Liver (tissue), 9 donors: Measurements from ENCODE around the gene ADPGK. TPM values are rescaled to one million over a fixed set of nuclear protein-coding genes. Genes with fewer than 3 reads are reported as not detected.

Experiments
- DNase-seq: peaks from one replicate; pipeline ENCODE4 v3.0.0-alpha.2; 2017; ENCODE audit warnings: low spot score
- H3K27ac ChIP-seq, 2 donors: one replicate each; pipeline ENCODE4 v1.7.0; 2013; ENCODE audit warnings: inconsistent platforms in 2 of 2, low read length in 2 of 2, control low read depth in 1 of 2, low read depth in 1 of 2, mild to moderate bottlenecking in 1 of 2
- H3K27me3 ChIP-seq, 4 donors: one replicate each; pipeline versions ENCODE4 v1.6.1 to v1.7.0; 2013; ENCODE audit warnings: low read length in 3 of 4, inconsistent platforms in 1 of 4, mild to moderate bottlenecking in 1 of 4, moderate library complexity in 1 of 4; ENCODE audit not compliant: control insufficient read depth in 4 of 4, insufficient read depth in 4 of 4
- H3K36me3 ChIP-seq, 4 donors: one replicate each; pipeline versions ENCODE4 v1.6.1 to v1.7.0; 2013; ENCODE audit warnings: low read length in 3 of 4, mild to moderate bottlenecking in 3 of 4, low read depth in 1 of 4, moderate library complexity in 1 of 4; ENCODE audit not compliant: control insufficient read depth in 4 of 4, insufficient read depth in 3 of 4
- H3K4me1 ChIP-seq, 4 donors: one replicate each; pipeline versions ENCODE4 v1.6.1 to v1.7.0; 2013; ENCODE audit warnings: low read length in 3 of 4, mild to moderate bottlenecking in 3 of 4, moderate library complexity in 1 of 4; ENCODE audit not compliant: control insufficient read depth in 4 of 4, insufficient read depth in 4 of 4
- H3K4me3 ChIP-seq, 3 donors: one replicate each; pipeline versions ENCODE4 v1.6.1 to v1.7.0; 2013; ENCODE audit warnings: low read length in 3 of 3, control low read depth in 1 of 3, low read depth in 1 of 3, mild to moderate bottlenecking in 1 of 3
- H3K9ac ChIP-seq, 2 donors: one replicate each; pipeline ENCODE4 v1.7.0; 2013; ENCODE audit warnings: low read length in 2 of 2, mild to moderate bottlenecking in 2 of 2, moderate library complexity in 2 of 2, control low read depth in 1 of 2, low read depth in 1 of 2
- H3K9me3 ChIP-seq, 4 donors: one replicate each; pipeline versions ENCODE4 v1.6.1 to v1.7.0; 2013; ENCODE audit warnings: low read length in 3 of 4; ENCODE audit not compliant: control insufficient read depth in 4 of 4
- ATF3 ChIP-seq: IDR thresholded peaks from 2 replicates; pipeline ENCODE4 v1.6.1; 2016; ENCODE audit warnings: antibody characterized with exemption
- CTCF ChIP-seq: fragments of 150-350 bp; IDR thresholded peaks from 2 replicates; pipeline ENCODE4 v1.5.1; 2017; ENCODE audit warnings: improper control_type of control experiment, low read depth, low read length; ENCODE audit not compliant: missing input control
- EGR1 ChIP-seq, 2 donors: IDR thresholded peaks; 2 replicates each; pipeline ENCODE4 v1.6.1; 2016 to 2018; ENCODE audit warnings: antibody characterized with exemption in 2 of 2, low read depth in 2 of 2
- FOXA1 ChIP-seq: IDR thresholded peaks from 2 replicates; pipeline ENCODE4 v1.6.1; 2016; ENCODE audit warnings: antibody characterized with exemption
- FOXA2 ChIP-seq: IDR thresholded peaks from 2 replicates; pipeline ENCODE4 v1.6.1; 2016; ENCODE audit warnings: antibody characterized with exemption
- GABPA ChIP-seq, 2 donors: IDR thresholded peaks in 1 of 2; conservative IDR thresholded peaks in 1 of 2; 2 replicates each; pipeline ENCODE4 v1.6.1; 2016; ENCODE audit warnings: antibody characterized with exemption in 2 of 2, mild to moderate bottlenecking in 1 of 2, moderate library complexity in 1 of 2
- HNF4A ChIP-seq, 2 donors: conservative IDR thresholded peaks; 2 replicates each; pipeline ENCODE4 v1.6.1; 2016; ENCODE audit warnings: antibody characterized with exemption in 2 of 2, mild to moderate bottlenecking in 2 of 2
- HNF4G ChIP-seq: IDR thresholded peaks from 2 replicates; pipeline ENCODE4 v1.6.1; 2016; ENCODE audit warnings: antibody characterized with exemption
- JUND ChIP-seq, 2 donors: IDR thresholded peaks; 2 replicates each; pipeline ENCODE4 v1.6.1; 2016; ENCODE audit warnings: antibody characterized with exemption in 2 of 2
- MAX ChIP-seq: IDR thresholded peaks from 2 replicates; pipeline ENCODE4 v1.6.1; 2016; ENCODE audit warnings: antibody characterized with exemption
- NR2F2 ChIP-seq: IDR thresholded peaks from 2 replicates; pipeline ENCODE4 v1.6.1; 2016; ENCODE audit warnings: antibody characterized with exemption
- RAD21 ChIP-seq, 2 donors: IDR thresholded peaks; 2 replicates each; pipeline ENCODE4 v1.6.1; 2016; ENCODE audit warnings: antibody characterized with exemption in 2 of 2, mild to moderate bottlenecking in 2 of 2
- REST ChIP-seq: IDR thresholded peaks from 2 replicates; pipeline ENCODE4 v1.6.1; 2016; ENCODE audit warnings: antibody characterized with exemption, mild to moderate bottlenecking
- RXRA ChIP-seq, 2 donors: IDR thresholded peaks; 2 replicates each; pipeline ENCODE4 v1.6.1; 2017 to 2018; ENCODE audit warnings: antibody characterized with exemption in 2 of 2, mild to moderate bottlenecking in 1 of 2
- SP1 ChIP-seq: IDR thresholded peaks from 2 replicates; pipeline ENCODE4 v1.6.1; 2018; ENCODE audit warnings: antibody characterized with exemption, mild to moderate bottlenecking
- TAF1 ChIP-seq: conservative IDR thresholded peaks from 2 replicates; pipeline ENCODE4 v1.6.1; 2016; ENCODE audit warnings: antibody characterized with exemption, mild to moderate bottlenecking
- YY1 ChIP-seq: IDR thresholded peaks from 2 replicates; pipeline ENCODE4 v1.6.1; 2016; ENCODE audit warnings: antibody characterized with exemption, mild to moderate bottlenecking
- ZBTB33 ChIP-seq: IDR thresholded peaks from 2 replicates; pipeline ENCODE4 v1.6.1; 2016; ENCODE audit warnings: antibody characterized with exemption
- WGBS: extraction: QIAGEN DNeasy Blood & Tissue Kit; methylation state at CpG from one replicate; pipeline ENCODE4 v1.1.7; 2013; 5-methylcytosine and 5-hydroxymethylcytosine counted together
- polyA plus RNA-seq, 2 donors: library from polyadenylated mRNA; stranded (reverse) in 1 of 2; unstranded in 1 of 2; fragments of 200-250 nt in 1 of 2; fragments of >200 nt in 1 of 2; fragmentation: Nextera tagmentation in 1 of 2; extraction: Ambion mirVana in 1 of 2; gene quantifications; one replicate each; pipeline versions ENCODE4 v1.2.1 to v1.2.3, GENCODE V29; 2013 to 2015
- total RNA-seq, 2 donors: library from RNA; depleted of rRNA; stranded (reverse); fragments of >200 nt; gene quantifications; one replicate each; pipeline ENCODE4 v1.2.3, GENCODE V29; 2014
- donor health status: healthy.
- donor health status: healthy.
- donor health status: healthy.
- donor health status: healthy.
- donor health status: healthy.

The ADPGK gene
- total and polyA plus RNA-seq, 4 donors, result 12.2 to 35.5 (median 20.0) TPM

GRCh38 chr15:72766780-72767179, 16.8 kb downstream of the ADPGK start:
- H3K36me3 ChIP-seq, result peaks cover 2 to 47% (median 37%) of the 10 kb centered on the region in 4 donors
- no peak overlapping the region for H3K27ac ChIP-seq
- no peaks in the 10 kb centered on the region for H3K27me3 ChIP-seq
- 98% methylated on average over 2 of the region's 2 CpGs for WGBS
- no peak for DNase-seq
- H3K4me3 ChIP-seq, result no peak overlapping the region
- H3K4me1 ChIP-seq, result no peaks in the 10 kb centered on the region
- H3K9ac ChIP-seq, result no peak overlapping the region
- TF ChIP-seq GABPA (IDR thresholded peaks at IDR 0.05 in 1 of 2, conservative IDR thresholded peaks at IDR 0.05 in 1 of 2), result no peak
- TF ChIP-seq RAD21 (IDR thresholded peaks at IDR 0.05), result no peak
- no peak for TF ChIP-seq FOXA2
- TF ChIP-seq TAF1, result no peak
- TF ChIP-seq RXRA (IDR thresholded peaks at IDR 0.05), result no peak
- no peak for TF ChIP-seq HNF4G
- H3K9me3 ChIP-seq, result peaks cover 0 to 9% (median 1%) of the 10 kb centered on the region in 4 donors

GRCh38 chr15:72766025-72766424, 17.5 kb downstream of the ADPGK start:
- H3K36me3 ChIP-seq, result peaks cover 3 to 42% (median 34%) of the 10 kb centered on the region in 4 donors

More at GRCh38 chr15:72766025-72766424, 17.5 kb downstream of the ADPGK start:
- no peak overlapping the region for H3K4me3 ChIP-seq
- DNase-seq, result no peak
- TF ChIP-seq TAF1 (no peak), FOXA2 (no peak), MAX (no peak), ZBTB33 (no peak), NR2F2 (no peak), HNF4G (no peak), RAD21 (IDR thresholded peaks at IDR 0.05) (no peak), YY1 (no peak), SP1 (no peak), HNF4A (conservative IDR thresholded peaks at IDR 0.05) (no peak), RXRA (IDR thresholded peaks at IDR 0.05) (no peak), GABPA (IDR thresholded peaks at IDR 0.05 in 1 of 2, conservative IDR thresholded peaks at IDR 0.05 in 1 of 2) (no peak), JUND (IDR thresholded peaks at IDR 0.05) (no peak), CTCF (no peak), FOXA1 (no peak), ATF3 (no peak), REST (no peak), EGR1 (IDR thresholded peaks at IDR 0.05; ENCODE audit: low read depth in 2 of 2) (no peak)
- peaks cover 0 to 9% (median 1%) of the 10 kb centered on the region in 4 donors for H3K9me3 ChIP-seq
- H3K9ac ChIP-seq, result no peak overlapping the region
- no peaks in the 10 kb centered on the region for H3K27me3 ChIP-seq
- WGBS, result 98% methylated on average over 2 of the region's 2 CpGs
- no peak overlapping the region for H3K27ac ChIP-seq
- no peaks in the 10 kb centered on the region for H3K4me1 ChIP-seq
